CD14-positive monocyte (primary cell): ENCODE measurements around the gene ESRRG. TPM values are rescaled to one million over a fixed set of nuclear protein-coding genes. Genes with fewer than 3 reads are reported as not detected.

ENCODE experiments used
- DNase-seq, 3 donors: peaks; one replicate each; pipeline ENCODE4 v3.0.0-alpha.2; 2011 to 2022
- H2AFZ ChIP-seq: 2 replicates; pipeline ENCODE4 v1.6.0; 2012; ENCODE audit warnings: mild to moderate bottlenecking, low read depth, low read length, inconsistent platforms; ENCODE audit not compliant: insufficient read depth, poor library complexity, severe bottlenecking
- H3K27ac ChIP-seq, 2 donors: 1 replicate in 1 of 2; 2 replicates in 1 of 2; pipeline ENCODE4 v1.5.1; 2012 to 2013; ENCODE audit warnings: low read length in 2 of 2, control low read depth in 1 of 2, inconsistent platforms in 1 of 2, low read depth in 1 of 2, mild to moderate bottlenecking in 1 of 2
- H3K27me3 ChIP-seq, 2 donors: one replicate each; pipeline versions ENCODE4 v1.6.0 to v1.6.1; 2011 to 2013; ENCODE audit warnings: low read length in 2 of 2; ENCODE audit not compliant: control insufficient read depth in 2 of 2, insufficient read depth in 2 of 2
- H3K36me3 ChIP-seq, 2 donors: replicated peaks in 1 of 2; 1 replicate in 1 of 2; 2 replicates in 1 of 2; pipeline versions ENCODE4 v1.5.1 to v1.6.1; 2012 to 2013; ENCODE audit warnings: low read length in 2 of 2, control low read depth in 1 of 2, inconsistent platforms in 1 of 2, mild to moderate bottlenecking in 1 of 2; ENCODE audit not compliant: insufficient read depth in 2 of 2, control insufficient read depth in 1 of 2
- H3K4me1 ChIP-seq, 2 donors: 1 replicate in 1 of 2; 2 replicates in 1 of 2; pipeline versions ENCODE4 v1.5.1 to v1.6.1; 2012 to 2013; ENCODE audit warnings: low read length in 2 of 2, control low read depth in 1 of 2, inconsistent platforms in 1 of 2, mild to moderate bottlenecking in 1 of 2, moderate library complexity in 1 of 2; ENCODE audit not compliant: insufficient read depth in 2 of 2, control insufficient read depth in 1 of 2
- H3K4me2 ChIP-seq: replicated peaks from 2 replicates; pipeline ENCODE3; 2012; ENCODE audit warnings: low read length, moderate library complexity, mild to moderate bottlenecking; ENCODE audit not compliant: poor library complexity, severe bottlenecking; ENCODE audit errors: extremely low read depth
- H3K4me3 ChIP-seq, 3 experiments: fragments of 200-600 bp in 1 of 3; sonication (generic) in 1 of 3; replicated peaks in 1 of 3; 1 replicate in 2 of 3; 2 replicates in 1 of 3; pipeline ENCODE4 v1.5.1; 2011 to 2013; ENCODE audit warnings: low read length in 3 of 3, mild to moderate bottlenecking in 3 of 3, control low read depth in 2 of 3, low read depth in 2 of 3, inconsistent platforms in 1 of 3, moderate library complexity in 1 of 3
- H3K79me2 ChIP-seq: 2 replicates; pipeline ENCODE4 v1.6.0; 2012; ENCODE audit warnings: mild to moderate bottlenecking, control low read depth, inconsistent platforms, low read length, moderate library complexity; ENCODE audit not compliant: insufficient read depth
- H3K9ac ChIP-seq: 2 replicates; pipeline ENCODE4 v1.6.0; 2017; ENCODE audit warnings: low read length, mild to moderate bottlenecking; ENCODE audit not compliant: insufficient read depth, poor library complexity, severe bottlenecking
- H3K9me3 ChIP-seq, 2 donors: replicated peaks in 1 of 2; 1 replicate in 1 of 2; 2 replicates in 1 of 2; pipeline versions ENCODE4 v1.5.1 to v1.6.1; 2012 to 2013; ENCODE audit warnings: low read length in 2 of 2, control low read depth in 1 of 2; ENCODE audit not compliant: control insufficient read depth in 1 of 2, insufficient read depth in 1 of 2
- H4K20me1 ChIP-seq: 2 replicates; pipeline ENCODE4 v1.6.0; 2012; ENCODE audit warnings: mild to moderate bottlenecking, low read length, control low read depth, moderate library complexity; ENCODE audit not compliant: insufficient read depth
- H3K27ac Mint-ChIP-seq, 7 donors: one replicate each; pipeline ENCODE4 v1.8.0; 2020; ENCODE audit warnings: mild to moderate bottlenecking in 7 of 7, mixed read lengths in 7 of 7, moderate library complexity in 6 of 7, inconsistent platforms in 2 of 7
- H3K27me3 Mint-ChIP-seq, 3 donors: one replicate each; pipeline ENCODE4 v1.8.0; 2021 to 2022; ENCODE audit warnings: low read depth in 3 of 3, mild to moderate bottlenecking in 3 of 3, mixed read lengths in 3 of 3, moderate library complexity in 3 of 3, inconsistent platforms in 1 of 3
- H3K36me3 Mint-ChIP-seq, 2 donors: one replicate each; pipeline ENCODE4 v1.8.0; 2020; ENCODE audit warnings: mixed read lengths in 2 of 2, inconsistent platforms in 1 of 2, mild to moderate bottlenecking in 1 of 2
- H3K4me1 Mint-ChIP-seq: one replicate; pipeline ENCODE4 v1.8.0; 2020; ENCODE audit warnings: mild to moderate bottlenecking, mixed read lengths
- H3K4me3 Mint-ChIP-seq, 2 donors: one replicate each; pipeline ENCODE4 v1.8.0; 2020; ENCODE audit warnings: mild to moderate bottlenecking in 2 of 2, mixed read lengths in 2 of 2, moderate library complexity in 1 of 2
- H3K9me3 Mint-ChIP-seq, 7 donors: one replicate each; pipeline ENCODE4 v1.8.0; 2020 to 2022; ENCODE audit warnings: mixed read lengths in 7 of 7, mild to moderate bottlenecking in 6 of 7, moderate library complexity in 6 of 7, inconsistent platforms in 2 of 7
- WGBS: methylation state at CpG from one replicate; pipeline ENCODE4 v1.1.5; 2013; ENCODE audit warnings: missing lambda C conversion rate; ENCODE audit not compliant: insufficient coverage; 5-methylcytosine and 5-hydroxymethylcytosine counted together
- intact Hi-C, 2 donors: fragments of 100-400 bp; cut with micrococcal nuclease; formaldehyde crosslinking; loops; one replicate each; pipeline versions ENCODE4 v1.15.0 to v1.15.1; 2023
- polyA plus RNA-seq, 3 donors: library from polyadenylated mRNA; depleted of rRNA in 1 of 3; unstranded in 2 of 3; stranded (reverse) in 1 of 3; fragments of 300-500 nt in 2 of 3; fragments of >200 nt in 1 of 3; fragmentation: Illumina TruSeq in 2 of 3; gene quantifications; 1 replicate in 2 of 3; 2 replicates in 1 of 3; pipeline ENCODE4 v1.2.3, GENCODE V29; 2012 to 2021
- TF ChIP-seq, protein P1 (sequence below): fragments of 200-600 bp; IDR thresholded peaks from one replicate; pipeline ENCODE4 v1.8.0; 2022; ENCODE audit warnings: antibody characterized with exemption, mild to moderate bottlenecking

Gene ESRRG
- polyA plus RNA-seq, 3 donors: not detected

DNA sequence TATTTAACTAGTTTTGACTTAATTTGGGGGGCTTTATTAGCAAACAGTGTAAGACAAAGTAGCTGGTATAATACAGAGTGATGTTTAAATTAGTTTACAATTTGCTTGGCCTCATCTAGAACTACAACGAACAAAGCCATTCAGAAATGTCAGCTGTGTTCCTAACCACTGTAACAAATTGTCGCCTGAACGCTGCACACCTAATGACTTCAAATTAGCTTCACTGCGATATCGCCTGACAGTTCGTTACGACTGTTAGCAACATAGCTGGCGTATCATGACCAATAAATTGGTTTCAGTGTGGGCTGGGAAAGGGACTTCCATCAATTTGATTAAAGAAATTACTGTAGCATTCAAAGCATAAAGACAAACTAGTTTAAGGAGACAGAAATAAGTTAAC is 160.1 kb downstream of the ESRRG start:
- Histone ChIP-seq H3K4me3 (no peak overlapping the region), H3K79me2 (no peaks in the 10 kb centered on the region), H3K4me1 (no peaks in the 10 kb centered on the region), H3K9ac (no peak overlapping the region), H4K20me1 (no peaks in the 10 kb centered on the region), H3K4me2 (no peak overlapping the region), H3K36me3 (no peaks in the 10 kb centered on the region), H3K27ac (no peak overlapping the region), H3K9me3 (no peaks in the 10 kb centered on the region), H2AFZ (no peak overlapping the region), H3K27me3 (no peaks in the 10 kb centered on the region)
- 93% methylated on average over 3 of the region's 8 CpGs for WGBS
- Mint-ChIP-seq H3K4me1 (no peaks in the 10 kb centered on the region), H3K4me3 (no peak overlapping the region), H3K27me3 (peaks cover 0 to 2% (median 0%) of the 10 kb centered on the region in 3 donors), H3K27ac (no peak overlapping the region), H3K36me3 (no peaks in the 10 kb centered on the region), H3K9me3 (peaks cover 0 to 8% (median 0%) of the 10 kb centered on the region in 7 donors)
- TF ChIP-seq, protein P1, sequence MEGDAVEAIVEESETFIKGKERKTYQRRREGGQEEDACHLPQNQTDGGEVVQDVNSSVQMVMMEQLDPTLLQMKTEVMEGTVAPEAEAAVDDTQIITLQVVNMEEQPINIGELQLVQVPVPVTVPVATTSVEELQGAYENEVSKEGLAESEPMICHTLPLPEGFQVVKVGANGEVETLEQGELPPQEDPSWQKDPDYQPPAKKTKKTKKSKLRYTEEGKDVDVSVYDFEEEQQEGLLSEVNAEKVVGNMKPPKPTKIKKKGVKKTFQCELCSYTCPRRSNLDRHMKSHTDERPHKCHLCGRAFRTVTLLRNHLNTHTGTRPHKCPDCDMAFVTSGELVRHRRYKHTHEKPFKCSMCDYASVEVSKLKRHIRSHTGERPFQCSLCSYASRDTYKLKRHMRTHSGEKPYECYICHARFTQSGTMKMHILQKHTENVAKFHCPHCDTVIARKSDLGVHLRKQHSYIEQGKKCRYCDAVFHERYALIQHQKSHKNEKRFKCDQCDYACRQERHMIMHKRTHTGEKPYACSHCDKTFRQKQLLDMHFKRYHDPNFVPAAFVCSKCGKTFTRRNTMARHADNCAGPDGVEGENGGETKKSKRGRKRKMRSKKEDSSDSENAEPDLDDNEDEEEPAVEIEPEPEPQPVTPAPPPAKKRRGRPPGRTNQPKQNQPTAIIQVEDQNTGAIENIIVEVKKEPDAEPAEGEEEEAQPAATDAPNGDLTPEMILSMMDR: no peak
- no peak for DNase-seq
- intact Hi-C loops: no loop called here

DNA sequence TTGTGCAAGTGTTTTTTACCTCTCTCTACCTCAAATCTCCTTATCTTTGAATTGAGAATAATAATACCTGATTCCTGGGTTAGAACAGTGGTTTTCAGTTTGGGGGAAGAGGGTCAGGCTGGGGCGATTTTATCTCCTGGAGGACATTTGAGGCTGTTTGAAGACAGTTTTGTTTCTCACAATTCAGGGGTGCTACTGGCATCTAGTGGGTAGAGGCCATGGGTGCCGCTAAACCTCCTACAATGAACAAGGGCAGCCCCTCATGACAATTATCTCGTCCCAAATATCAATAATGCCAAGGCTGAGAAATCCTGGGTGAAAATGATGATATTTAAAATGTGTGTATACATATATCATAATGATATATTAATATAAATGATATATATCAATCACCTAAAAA is 160.8 kb downstream of the ESRRG start:
- no peaks in the 10 kb centered on the region for H3K4me1 ChIP-seq
- no peak overlapping the region for H3K4me2 ChIP-seq
- WGBS: no CpG with 5 or more reads among the region's 3 CpGs
- no peak overlapping the region for H3K4me3 ChIP-seq
- peaks cover 0 to 2% (median 0%) of the 10 kb centered on the region in 3 donors for H3K27me3 Mint-ChIP-seq
- intact Hi-C loops: no loop called here
- no peaks in the 10 kb centered on the region for H3K36me3 ChIP-seq
- H3K9ac ChIP-seq: no peak overlapping the region
- no peak overlapping the region for H3K4me3 Mint-ChIP-seq
- DNase-seq: no peak
- H3K27ac Mint-ChIP-seq: no peak overlapping the region
- no peaks in the 10 kb centered on the region for H4K20me1 ChIP-seq
- H3K79me2 ChIP-seq: no peaks in the 10 kb centered on the region
- no peaks in the 10 kb centered on the region for H3K9me3 ChIP-seq
- TF ChIP-seq, protein P1: no peak
- H3K36me3 Mint-ChIP-seq: no peaks in the 10 kb centered on the region
- no peaks in the 10 kb centered on the region for H3K4me1 Mint-ChIP-seq
- H3K9me3 Mint-ChIP-seq: peaks cover 0 to 5% (median 0%) of the 10 kb centered on the region in 7 donors
- no peaks in the 10 kb centered on the region for H3K27me3 ChIP-seq
- H3K27ac ChIP-seq: no peak overlapping the region
- no peak overlapping the region for H2AFZ ChIP-seq
